ENCODE results near the gene SLC9C2.

DNA sequence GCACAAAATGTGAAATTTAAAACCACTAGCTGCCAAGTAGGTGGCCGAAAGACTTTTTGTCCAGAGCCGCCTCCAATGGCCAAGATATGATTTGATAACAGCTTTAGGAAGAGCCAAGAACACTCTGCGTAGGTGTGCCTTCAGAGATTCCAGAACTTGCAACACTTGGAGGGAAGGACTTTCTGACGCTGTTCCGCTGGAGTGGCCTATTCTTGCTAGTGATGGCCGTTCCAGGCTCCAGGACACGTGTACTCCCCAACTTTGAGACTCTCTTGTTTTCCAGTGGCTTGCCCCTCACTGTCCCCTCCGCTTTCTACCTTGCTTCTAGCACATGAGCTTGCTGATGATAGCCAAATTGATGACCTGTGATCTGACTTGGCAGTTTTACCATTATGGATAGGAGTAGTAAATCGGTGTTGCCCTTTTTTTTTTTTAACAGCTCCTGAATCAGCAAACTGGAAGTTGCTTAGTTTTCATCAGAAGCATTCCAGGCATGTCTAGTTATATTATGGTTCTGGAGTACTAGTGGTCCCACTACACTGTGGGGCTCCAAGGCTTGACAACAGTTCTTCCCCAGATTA is 124.7 kb downstream of the SLC9C2 start:
- TF ChIP-seq, protein P1, sequence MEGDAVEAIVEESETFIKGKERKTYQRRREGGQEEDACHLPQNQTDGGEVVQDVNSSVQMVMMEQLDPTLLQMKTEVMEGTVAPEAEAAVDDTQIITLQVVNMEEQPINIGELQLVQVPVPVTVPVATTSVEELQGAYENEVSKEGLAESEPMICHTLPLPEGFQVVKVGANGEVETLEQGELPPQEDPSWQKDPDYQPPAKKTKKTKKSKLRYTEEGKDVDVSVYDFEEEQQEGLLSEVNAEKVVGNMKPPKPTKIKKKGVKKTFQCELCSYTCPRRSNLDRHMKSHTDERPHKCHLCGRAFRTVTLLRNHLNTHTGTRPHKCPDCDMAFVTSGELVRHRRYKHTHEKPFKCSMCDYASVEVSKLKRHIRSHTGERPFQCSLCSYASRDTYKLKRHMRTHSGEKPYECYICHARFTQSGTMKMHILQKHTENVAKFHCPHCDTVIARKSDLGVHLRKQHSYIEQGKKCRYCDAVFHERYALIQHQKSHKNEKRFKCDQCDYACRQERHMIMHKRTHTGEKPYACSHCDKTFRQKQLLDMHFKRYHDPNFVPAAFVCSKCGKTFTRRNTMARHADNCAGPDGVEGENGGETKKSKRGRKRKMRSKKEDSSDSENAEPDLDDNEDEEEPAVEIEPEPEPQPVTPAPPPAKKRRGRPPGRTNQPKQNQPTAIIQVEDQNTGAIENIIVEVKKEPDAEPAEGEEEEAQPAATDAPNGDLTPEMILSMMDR (conservative IDR thresholded peaks at IDR 0.05 in 1 of 2, IDR thresholded peaks at IDR 0.05 in 1 of 2; ENCODE audit: low read depth in 1 of 2, low read length in 2 of 2) = no peak
- TF ChIP-seq EZH2 (IDR thresholded peaks at IDR 0.05; ENCODE audit: low read length, missing control alignments) = no peak
